ENCODE measurements around the gene SLC35G1.

Gene SLC35G1

GRCh38 chr10:93879273-93879672, 14.5 kb upstream of the SLC35G1 start:
- H3K4me3 ChIP-seq (ENCODE audit: low read depth, low read length): no peak overlapping the region
- DNase-seq (ENCODE audit: low read depth): no peak
- no peak for TF ChIP-seq CTCF (IDR thresholded peaks at IDR 0.05; ENCODE audit: control insufficient read depth, extremely low read depth, insufficient read depth)

- DNase-seq (ENCODE audit: low read depth): no peak
- no peak for TF ChIP-seq CTCF (IDR thresholded peaks at IDR 0.05; ENCODE audit: control insufficient read depth, extremely low read depth, insufficient read depth)
- H3K4me3 ChIP-seq (ENCODE audit: low read depth, low read length): peak overlapping the region; percentile 61
Measured at GRCh38 chr10:93894516-93895378, 969 bp downstream of the SLC35G1 start.

- peak; percentile 58 for DNase-seq (ENCODE audit: low read depth)
- no peak overlapping the region for H3K4me3 ChIP-seq (ENCODE audit: low read depth, low read length)
- TF ChIP-seq CTCF (IDR thresholded peaks at IDR 0.05; ENCODE audit: control insufficient read depth, extremely low read depth, insufficient read depth): no peak
Measured at GRCh38 chr10:93897070-93897780, 3.4 kb downstream of the SLC35G1 start.

GRCh38 chr10:93899109-93899508, 5.3 kb downstream of the SLC35G1 start:
- H3K4me3 ChIP-seq (ENCODE audit: low read depth, low read length): no peak overlapping the region
- no peak for TF ChIP-seq CTCF (IDR thresholded peaks at IDR 0.05; ENCODE audit: control insufficient read depth, extremely low read depth, insufficient read depth)
- DNase-seq (ENCODE audit: low read depth): no peak

- DNase-seq (ENCODE audit: low read depth): no peak
- no peak overlapping the region for H3K4me3 ChIP-seq (ENCODE audit: low read depth, low read length)
- no peak for TF ChIP-seq CTCF (IDR thresholded peaks at IDR 0.05; ENCODE audit: control insufficient read depth, extremely low read depth, insufficient read depth)
Measured at GRCh38 chr10:93903051-93903450, 9.3 kb downstream of the SLC35G1 start.

- peak; percentile 67 for DNase-seq (ENCODE audit: low read depth)
- no peak for TF ChIP-seq CTCF (IDR thresholded peaks at IDR 0.05; ENCODE audit: control insufficient read depth, extremely low read depth, insufficient read depth)
- no peak overlapping the region for H3K4me3 ChIP-seq (ENCODE audit: low read depth, low read length)
Measured at GRCh38 chr10:93904901-93905300, 11.1 kb downstream of the SLC35G1 start.
